K562 (cell line): ENCODE measurements around the gene FGFR4. TPM values are rescaled to one million over a fixed set of nuclear protein-coding genes. Genes with fewer than 3 reads are reported as not detected.
A peak's percentile ranks its signal among the peaks of the same experiment; 100 is the strongest.

Source experiments
- ATAC-seq: fragments of 200-7000 bp; cut with Tn5 transposase; 3 replicates; pipeline ENCODE4 v1.9.1; 2020; ENCODE audit warnings: moderate library complexity
- BruUV-seq: library from RNA; stranded (reverse); fragments of 400-500 nt; replicated peaks from 2 replicates; lab custom pipeline; 2021; lab: Mats Ljungman, UMichigan
- CTCF ChIA-PET: fragments of 300-600 bp; formaldehyde crosslinking; extraction: SDS; loops from one replicate; lab custom pipeline; 2021; ENCODE audit warnings: low intra/inter-chr PET ratio; lab: Yijun Ruan, JAX
- POLR2A ChIA-PET: fragments of 300-600, 350-650 bp; sonication (Branson Sonifier 250); formaldehyde crosslinking; extraction: SDS; loops from one replicate; lab custom pipeline; 2021; ENCODE audit warnings: antibody characterized with exemption, inconsistent platforms; lab: Yijun Ruan, JAX
- DNase-seq, 4 experiments: peaks; one replicate each; pipeline versions ENCODE4 v3.0.0 to v3.0.0-alpha.2; 2011 to 2018; ENCODE audit warnings: low spot score in 3 of 4, mixed read lengths in 3 of 4; ENCODE audit errors: extremely low read depth in 1 of 4
- FAIRE-seq: peaks from 2 replicates; lab custom pipeline; 2011; peaks lifted over from hg19 to GRCh38; lab: Jason Lieb, UNC
- H2AFZ ChIP-seq: 2 replicates; pipeline ENCODE4 v1.6.0; 2011; ENCODE audit warnings: low read depth, low read length, control low read depth, inconsistent platforms
- H3K27ac ChIP-seq: fragments of 200-600 bp; 3 replicates; pipeline ENCODE4 v1.8.0; 2011; ENCODE audit warnings: low read depth, mild to moderate bottlenecking, control low read depth, inconsistent platforms, low read length, moderate library complexity, mixed read lengths; ENCODE audit errors: extremely low read depth
- H3K27me3 ChIP-seq, 2 experiments: fragments of 300-600 bp in 1 of 2; 2 replicates in 1 of 2; 3 replicates in 1 of 2; pipeline versions ENCODE4 v1.6.0 to v1.8.0; 2011; ENCODE audit warnings: inconsistent platforms in 2 of 2, low read length in 2 of 2, mild to moderate bottlenecking in 1 of 2, mixed read lengths in 1 of 2, moderate library complexity in 1 of 2; ENCODE audit not compliant: control insufficient read depth in 2 of 2, insufficient read depth in 2 of 2
- H3K36me3 ChIP-seq: fragments of 300-600 bp; 3 replicates; pipeline ENCODE4 v1.8.0; 2011; ENCODE audit warnings: mild to moderate bottlenecking, low read length, inconsistent platforms; ENCODE audit not compliant: control insufficient read depth, insufficient read depth
- H3K4me1 ChIP-seq, 2 experiments: fragments of 200-600 bp in 1 of 2; replicated peaks in 1 of 2; 2 replicates in 1 of 2; 3 replicates in 1 of 2; pipeline versions ENCODE4 v1.5.1 to v1.8.0; 2011; ENCODE audit warnings: inconsistent platforms in 2 of 2, low read length in 2 of 2, mild to moderate bottlenecking in 1 of 2, mixed read lengths in 1 of 2, moderate library complexity in 1 of 2; ENCODE audit not compliant: control insufficient read depth in 2 of 2, insufficient read depth in 2 of 2
- H3K4me2 ChIP-seq: 2 replicates; pipeline ENCODE4 v1.6.1; 2011; ENCODE audit warnings: low read length, control low read depth, inconsistent platforms, mixed read lengths; ENCODE audit not compliant: insufficient read depth
- H3K4me3 ChIP-seq: fragments of 200-600 bp; sonication (generic), shearing (Covaris generic); 2 replicates; pipeline ENCODE4 v1.5.1; 2016; ENCODE audit warnings: control low read depth, inconsistent platforms
- H3K79me2 ChIP-seq: fragments of 200-600 bp; 3 replicates; pipeline ENCODE4 v1.8.0; 2011; ENCODE audit warnings: low read length, inconsistent platforms; ENCODE audit not compliant: control insufficient read depth, insufficient read depth
- H3K9ac ChIP-seq, 2 experiments: 2 replicates each; pipeline versions ENCODE4 v1.6.0 to v1.6.1; 2011; ENCODE audit warnings: low read depth in 2 of 2, low read length in 2 of 2, control low read depth in 1 of 2, inconsistent platforms in 1 of 2, mild to moderate bottlenecking in 1 of 2, mixed read lengths in 1 of 2; ENCODE audit not compliant: insufficient read depth in 1 of 2
- H3K9me1 ChIP-seq: one replicate; pipeline ENCODE4 v1.6.0; 2011; ENCODE audit warnings: inconsistent platforms, mild to moderate bottlenecking, low read length, moderate library complexity; ENCODE audit not compliant: control insufficient read depth, insufficient read depth
- H3K9me3 ChIP-seq: replicated peaks from 2 replicates; pipeline ENCODE4 v1.5.1; 2011; ENCODE audit warnings: low read depth, low read length, inconsistent platforms; ENCODE audit not compliant: control insufficient read depth, insufficient read depth
- H4K20me1 ChIP-seq: replicated peaks from 2 replicates; pipeline ENCODE4 v1.6.1; 2011; ENCODE audit warnings: low read length, inconsistent platforms, mixed read lengths; ENCODE audit not compliant: control insufficient read depth, insufficient read depth
- HNRNPLL ChIP-seq: fragments of 200-400 bp; formaldehyde crosslinking; IDR thresholded peaks from 2 replicates; pipeline ENCODE4 v1.6.1; 2017; ENCODE audit warnings: low read length, low read depth, mild to moderate bottlenecking; ENCODE audit not compliant: poor library complexity, severe bottlenecking
- NELFE ChIP-seq: IDR thresholded peaks from 2 replicates; pipeline ENCODE4 v1.6.1; 2011; ENCODE audit warnings: mild to moderate bottlenecking; ENCODE audit not compliant: insufficient read depth, insufficient read length
- RBM25 ChIP-seq: fragments of 200-400 bp; formaldehyde crosslinking; IDR thresholded peaks from 2 replicates; pipeline ENCODE4 v1.6.1; 2018; ENCODE audit warnings: low read length, low read depth, moderate library complexity; ENCODE audit not compliant: severe bottlenecking
- RBM34 ChIP-seq: fragments of 200-400 bp; formaldehyde crosslinking; IDR thresholded peaks from 2 replicates; pipeline ENCODE4 v1.6.1; 2018; ENCODE audit warnings: low read length, borderline replicate concordance; ENCODE audit not compliant: insufficient read depth
- WGBS: fragments of 100-300 bp; shearing (Covaris generic); methylation state at CpG from one replicate; pipeline ENCODE4 v1.1.6; 2016; ENCODE audit warnings: low coverage, mixed read lengths; ENCODE audit not compliant: insufficient coverage; ENCODE audit errors: missing lambda C conversion rate; 5-methylcytosine and 5-hydroxymethylcytosine counted together
- in situ Hi-C: fragments of 300-500 bp; cut with MboI; formaldehyde crosslinking; loops from 4 replicates; pipeline ENCODE4 v1.15.0; 2018; ENCODE audit warnings: inconsistent platforms, mixed read lengths
- intact Hi-C: fragments of 100-400 bp; cut with micrococcal nuclease; formaldehyde crosslinking; loops from 2 replicates; pipeline ENCODE4 v1.14.2; 2022
- polyA plus RNA-seq, 8 experiments: library from polyadenylated mRNA; depleted of rRNA in 4 of 8; stranded (reverse) in 5 of 8; unstranded in 3 of 8; fragments of >200 nt; fragmentation: Nextera tagmentation in 2 of 8; fragmentation: Illumina TruSeq in 1 of 8; extraction: Ambion mirVana in 2 of 8; extraction: Trizol in 1 of 8; gene quantifications; 2 replicates each; pipeline versions ENCODE4 v1.2.1 to v1.2.3, GENCODE V29; 2011 to 2014; ENCODE audit warnings: inconsistent platforms in 1 of 8, missing spikeins in 1 of 8
- total RNA-seq, 7 experiments: library from RNA; depleted of rRNA in 6 of 7; stranded (reverse); fragments of >200 nt in 6 of 7; fragmentation: Illumina TruSeq in 2 of 7; extraction: Trizol in 2 of 7; gene quantifications; 2 replicates each; pipeline versions ENCODE4 v1.2.1 to v1.2.3, GENCODE V29; 2011 to 2021; ENCODE audit warnings: low replicate concordance in 1 of 7
- TF ChIP-seq, protein P1 (sequence below): fragments of 450-650 bp; IDR thresholded peaks from 2 replicates; pipeline ENCODE4 v1.6.1; 2016; ENCODE audit warnings: low read depth
- TF ChIP-seq, protein P2 (sequence below): fragments of 450-650 bp; formaldehyde crosslinking; IDR thresholded peaks from 2 replicates; pipeline ENCODE4 v1.4.0; 2020; ENCODE audit warnings: mild to moderate bottlenecking, moderate library complexity

The FGFR4 gene
- total and polyA plus RNA-seq, 9 of the 15 experiments (the other 6 are each of a cell fraction or from before 2014, with no cell fraction given): 0.76 to 35.4 (median 7.5) TPM

DNA sequence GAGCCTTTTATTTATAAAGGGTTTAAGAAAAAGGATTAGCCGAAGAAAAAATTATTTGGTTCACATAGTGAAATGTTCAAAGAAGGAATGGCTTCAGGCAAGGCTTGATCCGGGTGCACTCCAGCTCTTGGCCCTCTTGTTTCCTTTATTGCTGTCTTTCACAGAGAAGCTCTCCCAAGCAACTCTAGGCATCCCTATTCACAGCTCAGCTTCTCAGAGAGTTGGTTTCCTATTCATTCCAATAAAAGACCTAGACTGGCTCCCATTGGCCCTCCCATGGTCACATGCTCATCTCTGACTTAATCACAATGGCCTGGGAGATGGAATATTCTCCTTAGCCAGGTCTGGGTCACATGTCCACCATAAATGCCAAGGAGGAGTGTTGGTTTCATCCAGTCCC is 9.4 kb upstream of the FGFR4 start (continued):
- TF ChIP-seq, protein P1, sequence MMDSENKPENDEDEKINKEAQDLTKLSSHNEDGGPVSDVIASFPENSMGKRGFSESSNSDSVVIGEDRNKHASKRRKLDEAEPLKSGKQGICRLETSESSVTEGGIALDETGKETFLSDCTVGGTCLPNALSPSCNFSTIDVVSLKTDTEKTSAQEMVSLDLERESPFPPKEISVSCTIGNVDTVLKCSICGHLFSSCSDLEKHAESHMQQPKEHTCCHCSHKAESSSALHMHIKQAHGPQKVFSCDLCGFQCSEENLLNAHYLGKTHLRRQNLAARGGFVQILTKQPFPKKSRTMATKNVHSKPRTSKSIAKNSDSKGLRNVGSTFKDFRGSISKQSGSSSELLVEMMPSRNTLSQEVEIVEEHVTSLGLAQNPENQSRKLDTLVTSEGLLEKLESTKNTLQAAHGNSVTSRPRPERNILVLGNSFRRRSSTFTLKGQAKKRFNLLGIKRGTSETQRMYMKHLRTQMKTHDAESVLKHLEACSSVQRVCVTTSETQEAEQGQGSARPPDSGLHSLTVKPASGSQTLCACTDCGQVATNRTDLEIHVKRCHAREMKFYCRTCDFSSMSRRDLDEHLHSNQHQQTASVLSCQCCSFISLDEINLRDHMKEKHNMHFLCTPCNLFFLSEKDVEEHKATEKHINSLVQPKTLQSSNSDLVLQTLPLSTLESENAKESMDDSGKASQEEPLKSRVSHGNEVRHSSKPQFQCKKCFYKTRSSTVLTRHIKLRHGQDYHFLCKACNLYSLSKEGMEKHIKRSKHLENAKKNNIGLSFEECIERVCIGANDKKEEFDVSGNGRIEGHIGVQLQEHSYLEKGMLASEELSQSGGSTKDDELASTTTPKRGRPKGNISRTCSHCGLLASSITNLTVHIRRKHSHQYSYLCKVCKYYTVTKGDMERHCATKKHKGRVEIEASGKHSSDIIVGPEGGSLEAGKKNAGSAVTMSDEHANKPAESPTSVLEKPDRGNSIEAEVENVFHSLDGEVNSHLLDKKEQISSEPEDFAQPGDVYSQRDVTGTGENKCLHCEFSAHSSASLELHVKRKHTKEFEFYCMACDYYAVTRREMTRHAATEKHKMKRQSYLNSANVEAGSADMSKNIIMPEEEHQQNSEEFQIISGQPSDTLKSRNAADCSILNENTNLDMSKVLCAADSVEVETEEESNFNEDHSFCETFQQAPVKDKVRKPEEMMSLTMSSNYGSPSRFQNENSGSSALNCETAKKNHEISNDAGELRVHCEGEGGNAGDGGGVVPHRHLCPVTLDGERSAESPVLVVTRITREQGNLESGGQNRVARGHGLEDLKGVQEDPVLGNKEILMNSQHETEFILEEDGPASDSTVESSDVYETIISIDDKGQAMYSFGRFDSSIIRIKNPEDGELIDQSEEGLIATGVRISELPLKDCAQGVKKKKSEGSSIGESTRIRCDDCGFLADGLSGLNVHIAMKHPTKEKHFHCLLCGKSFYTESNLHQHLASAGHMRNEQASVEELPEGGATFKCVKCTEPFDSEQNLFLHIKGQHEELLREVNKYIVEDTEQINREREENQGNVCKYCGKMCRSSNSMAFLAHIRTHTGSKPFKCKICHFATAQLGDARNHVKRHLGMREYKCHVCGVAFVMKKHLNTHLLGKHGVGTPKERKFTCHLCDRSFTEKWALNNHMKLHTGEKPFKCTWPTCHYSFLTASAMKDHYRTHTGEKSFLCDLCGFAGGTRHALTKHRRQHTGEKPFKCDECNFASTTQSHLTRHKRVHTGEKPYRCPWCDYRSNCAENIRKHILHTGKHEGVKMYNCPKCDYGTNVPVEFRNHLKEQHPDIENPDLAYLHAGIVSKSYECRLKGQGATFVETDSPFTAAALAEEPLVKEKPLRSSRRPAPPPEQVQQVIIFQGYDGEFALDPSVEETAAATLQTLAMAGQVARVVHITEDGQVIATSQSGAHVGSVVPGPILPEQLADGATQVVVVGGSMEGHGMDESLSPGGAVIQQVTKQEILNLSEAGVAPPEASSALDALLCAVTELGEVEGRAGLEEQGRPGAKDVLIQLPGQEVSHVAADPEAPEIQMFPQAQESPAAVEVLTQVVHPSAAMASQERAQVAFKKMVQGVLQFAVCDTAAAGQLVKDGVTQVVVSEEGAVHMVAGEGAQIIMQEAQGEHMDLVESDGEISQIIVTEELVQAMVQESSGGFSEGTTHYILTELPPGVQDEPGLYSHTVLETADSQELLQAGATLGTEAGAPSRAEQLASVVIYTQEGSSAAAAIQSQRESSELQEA: no peak
- TF ChIP-seq RBM25: peak; percentile 62

DNA sequence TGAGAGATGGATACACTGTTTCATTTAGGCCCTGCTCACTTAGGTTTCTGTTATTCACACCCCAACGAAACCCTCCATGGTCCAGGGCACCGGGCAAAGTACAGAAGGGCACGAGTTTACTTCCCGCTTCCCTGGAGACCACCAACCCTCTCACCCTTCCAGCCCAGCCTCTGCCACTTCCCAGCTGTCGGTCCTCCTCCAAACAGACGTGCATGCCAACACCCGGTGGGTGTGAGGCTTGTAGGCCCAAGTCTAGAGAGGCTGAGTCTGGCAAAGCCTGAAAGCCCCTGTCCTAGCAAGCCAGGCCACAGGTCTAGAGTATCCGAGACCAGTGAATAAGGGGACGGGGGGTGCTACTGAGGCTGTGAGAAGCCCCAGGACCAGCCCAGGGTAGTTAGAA is 7.1 kb upstream of the FGFR4 start:
- no peaks in the 10 kb centered on the region for H4K20me1 ChIP-seq
- H3K27ac ChIP-seq: no peak overlapping the region
- ChIA-PET POLR2A (interaction anchor here (0.9 kb wide), 1 partner anchor 370 kb away, joined by 3 read pairs; no protein-coding TSS in a partner anchor), CTCF (no interaction called here)
- ATAC-seq: no peak; the same call in 2 of the 3 replicates
- H3K9me3 ChIP-seq: no peaks in the 10 kb centered on the region
- 59% methylated on average over 9 of the region's 9 CpGs for WGBS
- H2AFZ ChIP-seq: no peak overlapping the region
- no peak for DNase-seq
- intact Hi-C loops (no loop called here), in situ Hi-C loops (no loop called here)
- BruUV-seq: no TSS peak
- no peaks in the 10 kb centered on the region for H3K36me3 ChIP-seq
- no peak overlapping the region for H3K9ac ChIP-seq
- TF ChIP-seq, protein P2, sequence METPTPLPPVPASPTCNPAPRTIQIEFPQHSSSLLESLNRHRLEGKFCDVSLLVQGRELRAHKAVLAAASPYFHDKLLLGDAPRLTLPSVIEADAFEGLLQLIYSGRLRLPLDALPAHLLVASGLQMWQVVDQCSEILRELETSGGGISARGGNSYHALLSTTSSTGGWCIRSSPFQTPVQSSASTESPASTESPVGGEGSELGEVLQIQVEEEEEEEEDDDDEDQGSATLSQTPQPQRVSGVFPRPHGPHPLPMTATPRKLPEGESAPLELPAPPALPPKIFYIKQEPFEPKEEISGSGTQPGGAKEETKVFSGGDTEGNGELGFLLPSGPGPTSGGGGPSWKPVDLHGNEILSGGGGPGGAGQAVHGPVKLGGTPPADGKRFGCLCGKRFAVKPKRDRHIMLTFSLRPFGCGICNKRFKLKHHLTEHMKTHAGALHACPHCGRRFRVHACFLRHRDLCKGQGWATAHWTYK (CRISPR knock-in tag): no peak
- no peak for TF ChIP-seq HNRNPLL
- no peak for TF ChIP-seq NELFE
- no peak for TF ChIP-seq RBM34
- H3K9me1 ChIP-seq: no peaks in the 10 kb centered on the region
- no peaks in the 10 kb centered on the region for H3K79me2 ChIP-seq
- H3K27me3 ChIP-seq: no peaks in the 10 kb centered on the region
- no peak overlapping the region for H3K4me3 ChIP-seq
- no peak for FAIRE-seq
- peaks cover 4 to 8% of the 10 kb centered on the region in 2 experiments; a peak in 4 of 5 replicates for H3K4me1 ChIP-seq
- no peak overlapping the region for H3K4me2 ChIP-seq
